HCT116 (cell line): ENCODE data around the gene FKBP2. TPM values are rescaled to one million over a fixed set of nuclear protein-coding genes. Genes with fewer than 3 reads are reported as not detected.

ENCODE experiments used
- ATAC-seq: fragments of 200-7000 bp; cut with Tn5 transposase; 2 replicates; pipeline ENCODE4 v1.9.1; 2020; ENCODE audit warnings: mild to moderate bottlenecking, moderate library complexity
- BruUV-seq: library from RNA; stranded (reverse); fragments of 400-500 nt; replicated peaks from 2 replicates; lab custom pipeline; 2021; lab: Mats Ljungman, UMichigan
- CTCF ChIA-PET: fragments of 300-600 bp; sonication (Branson Sonifier 250); formaldehyde crosslinking; loops from one replicate; lab custom pipeline; 2021; ENCODE audit warnings: antibody characterized with exemption; lab: Charles Lee
- POLR2A ChIA-PET: fragments of 300-600, 350-600 bp; sonication (Branson Sonifier 250); formaldehyde crosslinking; loops from one replicate; lab custom pipeline; 2021; ENCODE audit warnings: antibody characterized with exemption; lab: Charles Lee
- RAD21 ChIA-PET, 2 experiments: fragments of 300-600 bp; sonication (Branson Sonifier 250); formaldehyde crosslinking; loops; one replicate each; lab custom pipeline; 2023; ENCODE audit warnings: low total read pairs in 2 of 2; ENCODE audit not compliant: uncharacterized antibody in 2 of 2, unreplicated experiment in 2 of 2, low non-redundant PET in 1 of 2; lab: Charles Lee
- DNase-seq: peaks from one replicate; pipeline ENCODE4 v3.0.0-alpha.2; 2010; ENCODE audit warnings: low read depth, low spot score
- H2AFZ ChIP-seq: fragments of 200-600 bp; shearing (Covaris generic), sonication (generic); 2 replicates; pipeline ENCODE4 v1.6.1; 2017; ENCODE audit warnings: low read depth, mixed run types, mixed read lengths, antibody characterized with exemption, low read length; ENCODE audit not compliant: poor library complexity, severe bottlenecking
- H3K27ac ChIP-seq: 2 replicates; pipeline ENCODE4 v1.5.1; 2012; ENCODE audit warnings: low read depth, low read length
- H3K27me3 ChIP-seq: fragments of 200-600 bp; sonication (generic); 2 replicates; pipeline ENCODE4 v1.6.1; 2016; ENCODE audit warnings: mixed run types, low read length, mixed read lengths; ENCODE audit not compliant: insufficient read depth
- H3K36me3 ChIP-seq, 2 experiments: fragments of 200-500 bp in 1 of 2; fragments of 200-600 bp in 1 of 2; sonication (Bioruptor generic) in 1 of 2; sonication (generic) in 1 of 2; 2 replicates each; pipeline versions ENCODE4 v1.5.1 to v1.6.1; 2014 to 2016; ENCODE audit warnings: low read length in 2 of 2, inconsistent platforms in 1 of 2, mixed read lengths in 1 of 2, mixed run types in 1 of 2; ENCODE audit not compliant: insufficient read depth in 2 of 2, control insufficient read depth in 1 of 2
- H3K4me1 ChIP-seq, 2 experiments: fragments of 200-600 bp in 1 of 2; sonication (generic) in 1 of 2; 2 replicates each; pipeline versions ENCODE4 v1.5.1 to v1.6.1; 2012 to 2017; ENCODE audit warnings: low read length in 2 of 2, inconsistent platforms in 1 of 2, mild to moderate bottlenecking in 1 of 2, mixed read lengths in 1 of 2, mixed run types in 1 of 2, moderate library complexity in 1 of 2; ENCODE audit not compliant: insufficient read depth in 2 of 2, control insufficient read depth in 1 of 2
- H3K4me2 ChIP-seq: fragments of 200-600 bp; sonication (generic); 2 replicates; pipeline ENCODE4 v1.6.1; 2017; ENCODE audit warnings: mixed run types, low read length, mixed read lengths
- H3K4me3 ChIP-seq, 2 experiments: fragments of 200-600 bp in 1 of 2; sonication (generic) in 1 of 2; replicated peaks in 1 of 2; 2 replicates each; pipeline ENCODE4 v1.5.1; 2011 to 2016; ENCODE audit warnings: low read length in 2 of 2, control low read depth in 1 of 2, low read depth in 1 of 2, mild to moderate bottlenecking in 1 of 2, mixed read lengths in 1 of 2, mixed run types in 1 of 2
- H3K79me2 ChIP-seq: fragments of 200-600 bp; sonication (generic); 2 replicates; pipeline ENCODE4 v1.6.1; 2017; ENCODE audit warnings: mild to moderate bottlenecking, mixed run types, low read length, moderate library complexity, mixed read lengths; ENCODE audit not compliant: insufficient read depth
- H3K9ac ChIP-seq: fragments of 200-600 bp; sonication (generic); 2 replicates; pipeline ENCODE4 v1.6.1; 2016; ENCODE audit warnings: low read length, mixed read lengths
- H3K9me2 ChIP-seq: fragments of 200-600 bp; sonication (generic), shearing (Covaris generic); 2 replicates; pipeline ENCODE4 v1.6.1; 2017; ENCODE audit warnings: mixed run types, mild to moderate bottlenecking, moderate library complexity; ENCODE audit not compliant: insufficient read depth
- H3K9me3 ChIP-seq, 2 experiments: fragments of 200-500 bp in 1 of 2; fragments of 200-600 bp in 1 of 2; sonication (Bioruptor generic) in 1 of 2; sonication (generic) in 1 of 2; 2 replicates each; pipeline ENCODE4 v1.6.1; 2014 to 2017; ENCODE audit warnings: low read length in 2 of 2, mixed read lengths in 2 of 2, inconsistent platforms in 1 of 2, low read depth in 1 of 2, mild to moderate bottlenecking in 1 of 2, mixed run types in 1 of 2, moderate library complexity in 1 of 2; ENCODE audit not compliant: control insufficient read depth in 1 of 2, insufficient read depth in 1 of 2
- H4K20me1 ChIP-seq: fragments of 200-600 bp; sonication (generic), shearing (Covaris generic); 2 replicates; pipeline ENCODE4 v1.6.1; 2017; ENCODE audit warnings: mixed run types, mild to moderate bottlenecking, moderate library complexity; ENCODE audit not compliant: insufficient read depth
- ATF3 ChIP-seq: IDR thresholded peaks from 2 replicates; pipeline ENCODE4 v1.6.1; 2012
- CEBPB ChIP-seq: IDR thresholded peaks from 2 replicates; pipeline ENCODE4 v1.6.1; 2012; ENCODE audit warnings: low read depth
- CTCF ChIP-seq, 3 experiments: fragments of 200-600 bp in 1 of 3; sonication (generic) in 1 of 3; IDR thresholded peaks in 2 of 3; conservative IDR thresholded peaks in 1 of 3; 2 replicates each; pipeline ENCODE4 v1.5.1; 2012 to 2017; ENCODE audit warnings: low read depth in 2 of 3, low read length in 2 of 3, antibody characterized with exemption in 1 of 3, borderline replicate concordance in 1 of 3, control low read depth in 1 of 3, mild to moderate bottlenecking in 1 of 3, mixed read lengths in 1 of 3, mixed run types in 1 of 3, moderate library complexity in 1 of 3; ENCODE audit not compliant: insufficient read depth in 1 of 3
- EGR1 ChIP-seq: IDR thresholded peaks from 2 replicates; pipeline ENCODE4 v1.6.1; 2012; ENCODE audit warnings: low read depth
- EZH2 ChIP-seq: fragments of 200-600 bp; sonication (generic); IDR thresholded peaks from 2 replicates; pipeline ENCODE4 v1.6.1; 2017; ENCODE audit warnings: antibody characterized with exemption, mixed run types
- EZH2phosphoT487 ChIP-seq: fragments of 200-600 bp; IDR thresholded peaks from 2 replicates; pipeline ENCODE4 v1.6.1; 2018; ENCODE audit warnings: antibody characterized with exemption, borderline replicate concordance
- FOSL1 ChIP-seq: IDR thresholded peaks from 2 replicates; pipeline ENCODE4 v1.6.1; 2012; ENCODE audit warnings: low read depth
- JUND ChIP-seq: IDR thresholded peaks from 2 replicates; pipeline ENCODE4 v1.6.1; 2012
- MAX ChIP-seq: IDR thresholded peaks from 2 replicates; pipeline ENCODE4 v1.6.1; 2012
- POLR2A ChIP-seq: IDR thresholded peaks from 2 replicates; pipeline ENCODE4 v1.7.0; 2011; ENCODE audit warnings: borderline replicate concordance; ENCODE audit not compliant: insufficient read depth, insufficient read length; ENCODE audit errors: extremely low read depth
- POLR2AphosphoS5 ChIP-seq: IDR thresholded peaks from 2 replicates; pipeline ENCODE4 v1.6.1; 2011; ENCODE audit warnings: mild to moderate bottlenecking, low read depth, low read length, moderate library complexity
- RAD21 ChIP-seq: IDR thresholded peaks from 2 replicates; pipeline ENCODE4 v1.6.1; 2012; ENCODE audit warnings: low read depth, mild to moderate bottlenecking
- REST ChIP-seq: IDR thresholded peaks from 2 replicates; pipeline ENCODE4 v1.6.1; 2012; ENCODE audit warnings: low read depth
- SRF ChIP-seq: IDR thresholded peaks from 2 replicates; pipeline ENCODE4 v1.6.1; 2012; ENCODE audit warnings: low read depth
- YY1 ChIP-seq: IDR thresholded peaks from 2 replicates; pipeline ENCODE4 v1.6.1; 2011; ENCODE audit warnings: low read length, low read depth, moderate library complexity, mild to moderate bottlenecking; ENCODE audit not compliant: insufficient replicate concordance; ENCODE audit errors: extremely low read depth
- ZFX ChIP-seq: fragments of 450-650 bp; IDR thresholded peaks from 2 replicates; pipeline ENCODE4 v1.6.1; 2017
- intact Hi-C: fragments of 100-400 bp; cut with micrococcal nuclease; formaldehyde crosslinking; loops from 2 replicates; pipeline ENCODE4 v1.10.0; 2022
- total RNA-seq: library from RNA; stranded (reverse); gene quantifications from one replicate; pipeline ENCODE4 v1.2.1, GENCODE V29; 2021; ENCODE audit not compliant: unreplicated experiment

Gene FKBP2
- total RNA-seq, 1 experiment from 2014 or later = 69.2 TPM

- Histone ChIP-seq H3K9ac (no peak overlapping the region), H4K20me1 (peaks cover 15% of the 10 kb centered on the region; the same call in 1 of the 2 replicates), H3K4me2 (no peak overlapping the region), H3K27me3 (no peaks in the 10 kb centered on the region), H3K36me3 (peaks cover 70 to 80% of the 10 kb centered on the region in 2 experiments), H3K4me1 (no peaks in the 10 kb centered on the region), H3K4me3 (no peak overlapping the region), H3K79me2 (peaks cover 57% of the 10 kb centered on the region), H2AFZ (no peak overlapping the region), H3K9me2 (no peaks in the 10 kb centered on the region), H3K27ac (no peak overlapping the region), H3K9me3 (no peaks in the 10 kb centered on the region)
- ChIA-PET POLR2A (interaction anchor here (1.0 kb wide), 1 partner anchor 11 kb away, joined by 5 read pairs; the partner anchor contains the start of gene STIP1), RAD21 (no interaction called here), CTCF (no interaction called here)
- TF ChIP-seq FOSL1 = no peak
- no peak for TF ChIP-seq EZH2phosphoT487
- no peak for TF ChIP-seq CEBPB
- no peak for TF ChIP-seq MAX
- ATAC-seq (no peak), DNase-seq (no peak)
- no TSS peak for BruUV-seq
- intact Hi-C loops = no loop called here
Measured at GRCh38 chr11:64196626-64197025, 44.3 kb upstream of the FKBP2 start.

- Histone ChIP-seq H2AFZ (no peak overlapping the region), H3K4me2 (no peak overlapping the region), H3K4me3 (no peak overlapping the region), H4K20me1 (peaks cover 6% of the 10 kb centered on the region; the same call in 1 of the 2 replicates), H3K4me1 (no peaks in the 10 kb centered on the region), H3K27ac (no peak overlapping the region), H3K9me2 (no peaks in the 10 kb centered on the region), H3K9ac (no peak overlapping the region), H3K9me3 (no peaks in the 10 kb centered on the region), H3K36me3 (peaks cover 80 to 82% of the 10 kb centered on the region in 2 experiments), H3K27me3 (no peaks in the 10 kb centered on the region), H3K79me2 (peaks cover 65% of the 10 kb centered on the region)
- ChIA-PET CTCF (no interaction called here), POLR2A (no interaction called here), RAD21 (no interaction called here)
- DNase-seq = no peak
- intact Hi-C loops = no loop called here
- no peak for ATAC-seq
- no TSS peak for BruUV-seq
- TF ChIP-seq POLR2A = no peak
- no peak for TF ChIP-seq JUND
- no peak for TF ChIP-seq SRF
- TF ChIP-seq MAX = no peak
- TF ChIP-seq POLR2AphosphoS5 = no peak
- no peak for TF ChIP-seq YY1
- TF ChIP-seq ATF3 = no peak
- TF ChIP-seq ZFX = no peak
- no peak for TF ChIP-seq RAD21
- no peak for TF ChIP-seq REST
- TF ChIP-seq CTCF (IDR thresholded peaks at IDR 0.05 in 2 of 3, conservative IDR thresholded peaks at IDR 0.05 in 1 of 3; ENCODE audit: borderline replicate concordance in 1 of 3, insufficient read depth in 1 of 3, low read depth in 2 of 3, low read length in 2 of 3) = no peak
- no peak for TF ChIP-seq EGR1
- no peak for TF ChIP-seq EZH2
- TF ChIP-seq CEBPB = no peak
Measured at GRCh38 chr11:64198511-64198910, 42.4 kb upstream of the FKBP2 start.
